Tibial nerve (tissue), 4 donors: Measurements from ENCODE around the gene SLC66A3. TPM values are rescaled to one million over a fixed set of nuclear protein-coding genes. Genes with fewer than 3 reads are reported as not detected.

Experiments used
- DNase-seq, 2 donors: peaks; one replicate each; pipeline ENCODE4 v3.0.0-alpha.2; 2019; ENCODE audit warnings: low spot score in 2 of 2
- H3K27ac ChIP-seq, 4 donors: fragments of 200-600 bp; sonication (generic) in 3 of 4; one replicate each; pipeline ENCODE4 v1.5.1; 2017 to 2019; ENCODE audit warnings: mild to moderate bottlenecking in 1 of 4
- H3K27me3 ChIP-seq, 2 donors: fragments of 200-600 bp; sonication (generic) in 1 of 2; one replicate each; pipeline versions ENCODE4 v1.5.1 to v1.6.0; 2017 to 2019
- H3K36me3 ChIP-seq, 3 donors: fragments of 200-600 bp; sonication (generic); one replicate each; pipeline ENCODE4 v1.5.1; 2018 to 2019
- H3K4me1 ChIP-seq, 4 donors: fragments of 200-600 bp; sonication (generic) in 3 of 4; one replicate each; pipeline ENCODE4 v1.5.1; 2017 to 2019
- H3K4me3 ChIP-seq, 4 donors: fragments of 200-600 bp; sonication (generic) in 3 of 4; one replicate each; pipeline ENCODE4 v1.5.1; 2017 to 2019; ENCODE audit warnings: mild to moderate bottlenecking in 1 of 4, moderate library complexity in 1 of 4
- H3K9me3 ChIP-seq, 4 donors: fragments of 200-600 bp; sonication (generic) in 3 of 4; one replicate each; pipeline ENCODE4 v1.5.1; 2017 to 2019
- EP300 ChIP-seq, 2 donors: sonication (generic); formaldehyde crosslinking; IDR thresholded peaks; one replicate each; pipeline ENCODE4 v1.6.1; 2017; ENCODE audit warnings: antibody characterized with exemption in 2 of 2, mild to moderate bottlenecking in 1 of 2
- POLR2A ChIP-seq, 2 donors: fragments of 450-650 bp; IDR thresholded peaks; one replicate each; pipeline ENCODE4 v1.6.1; 2017; ENCODE audit warnings: antibody characterized with exemption in 2 of 2, mild to moderate bottlenecking in 2 of 2, moderate library complexity in 2 of 2
- WGBS, 2 donors: methylation state at CpG; one replicate each; pipeline ENCODE4 v1.1.5; 2018; 5-methylcytosine and 5-hydroxymethylcytosine counted together
- total RNA-seq, 4 donors: library from RNA; depleted of rRNA; stranded (reverse); fragments of >200 nt; gene quantifications; one replicate each; pipeline ENCODE4 v1.1.0, GENCODE V29; 2016
- TF ChIP-seq, protein P1 (sequence below), 5 experiments: fragments of 200-600 bp in 3 of 5; fragments of 450-650 bp in 2 of 5; sonication (generic) in 3 of 5; IDR thresholded peaks; one replicate each; pipeline ENCODE4 v1.5.1; 2016 to 2019; ENCODE audit warnings: antibody characterized with exemption in 5 of 5, mild to moderate bottlenecking in 3 of 5, moderate library complexity in 2 of 5

Gene SLC66A3
- total RNA-seq, 4 donors from 2014 or later: 49.8 to 120 (median 112) TPM

DNA sequence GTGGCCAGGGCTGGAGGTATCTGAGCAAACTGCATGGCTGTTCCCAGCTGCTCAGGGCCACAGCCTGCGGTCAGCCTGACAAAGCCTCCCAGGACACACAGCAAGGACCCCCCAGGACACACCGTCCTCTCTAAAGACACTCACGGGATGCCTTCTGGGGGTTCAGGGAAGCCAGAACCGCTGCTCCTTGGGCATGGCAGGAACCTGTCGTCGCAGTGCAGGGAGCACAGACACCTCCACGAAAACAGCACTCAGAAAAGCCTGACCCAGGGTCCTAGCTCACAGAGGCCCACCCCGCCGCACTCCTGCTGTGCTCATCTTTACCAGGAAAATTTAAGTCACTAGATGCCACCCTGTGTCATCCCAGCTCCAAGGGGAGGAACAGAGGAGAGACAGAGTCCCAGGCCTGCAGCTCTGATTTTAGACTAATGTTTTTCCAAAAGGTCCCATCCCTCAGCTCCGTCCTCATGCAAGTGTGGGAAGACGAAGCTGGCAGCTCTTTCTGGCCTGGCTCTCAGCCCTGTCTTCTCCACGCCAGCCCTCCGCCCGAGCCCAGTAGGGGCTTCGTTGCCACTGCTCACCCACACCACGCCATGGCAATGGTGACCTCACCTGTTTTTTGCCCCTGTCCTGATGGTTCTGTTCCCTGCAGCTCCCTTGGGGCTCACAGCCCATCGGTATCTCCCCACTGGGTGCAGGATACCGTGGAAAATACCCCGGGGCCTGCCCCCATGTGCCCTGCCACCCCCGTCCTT is 23.9 kb upstream of the SLC66A3 start:
- H3K36me3 ChIP-seq: no peaks in the 10 kb centered on the region
- peaks cover 0 to 36% (median 17%) of the 10 kb centered on the region in 4 donors for H3K4me1 ChIP-seq
- 84 to 88% methylated on average over 20 of the region's 20 CpGs for WGBS, 2 donors
- no peak for DNase-seq
- TF ChIP-seq POLR2A (IDR thresholded peaks at IDR 0.05): no peak
- TF ChIP-seq, protein P1, sequence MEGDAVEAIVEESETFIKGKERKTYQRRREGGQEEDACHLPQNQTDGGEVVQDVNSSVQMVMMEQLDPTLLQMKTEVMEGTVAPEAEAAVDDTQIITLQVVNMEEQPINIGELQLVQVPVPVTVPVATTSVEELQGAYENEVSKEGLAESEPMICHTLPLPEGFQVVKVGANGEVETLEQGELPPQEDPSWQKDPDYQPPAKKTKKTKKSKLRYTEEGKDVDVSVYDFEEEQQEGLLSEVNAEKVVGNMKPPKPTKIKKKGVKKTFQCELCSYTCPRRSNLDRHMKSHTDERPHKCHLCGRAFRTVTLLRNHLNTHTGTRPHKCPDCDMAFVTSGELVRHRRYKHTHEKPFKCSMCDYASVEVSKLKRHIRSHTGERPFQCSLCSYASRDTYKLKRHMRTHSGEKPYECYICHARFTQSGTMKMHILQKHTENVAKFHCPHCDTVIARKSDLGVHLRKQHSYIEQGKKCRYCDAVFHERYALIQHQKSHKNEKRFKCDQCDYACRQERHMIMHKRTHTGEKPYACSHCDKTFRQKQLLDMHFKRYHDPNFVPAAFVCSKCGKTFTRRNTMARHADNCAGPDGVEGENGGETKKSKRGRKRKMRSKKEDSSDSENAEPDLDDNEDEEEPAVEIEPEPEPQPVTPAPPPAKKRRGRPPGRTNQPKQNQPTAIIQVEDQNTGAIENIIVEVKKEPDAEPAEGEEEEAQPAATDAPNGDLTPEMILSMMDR (IDR thresholded peaks at IDR 0.05): no peak
- TF ChIP-seq EP300 (IDR thresholded peaks at IDR 0.05): no peak
- H3K4me3 ChIP-seq: no peak overlapping the region
- H3K9me3 ChIP-seq: no peaks in the 10 kb centered on the region
- no peaks in the 10 kb centered on the region for H3K27me3 ChIP-seq
- no peak overlapping the region for H3K27ac ChIP-seq

DNA sequence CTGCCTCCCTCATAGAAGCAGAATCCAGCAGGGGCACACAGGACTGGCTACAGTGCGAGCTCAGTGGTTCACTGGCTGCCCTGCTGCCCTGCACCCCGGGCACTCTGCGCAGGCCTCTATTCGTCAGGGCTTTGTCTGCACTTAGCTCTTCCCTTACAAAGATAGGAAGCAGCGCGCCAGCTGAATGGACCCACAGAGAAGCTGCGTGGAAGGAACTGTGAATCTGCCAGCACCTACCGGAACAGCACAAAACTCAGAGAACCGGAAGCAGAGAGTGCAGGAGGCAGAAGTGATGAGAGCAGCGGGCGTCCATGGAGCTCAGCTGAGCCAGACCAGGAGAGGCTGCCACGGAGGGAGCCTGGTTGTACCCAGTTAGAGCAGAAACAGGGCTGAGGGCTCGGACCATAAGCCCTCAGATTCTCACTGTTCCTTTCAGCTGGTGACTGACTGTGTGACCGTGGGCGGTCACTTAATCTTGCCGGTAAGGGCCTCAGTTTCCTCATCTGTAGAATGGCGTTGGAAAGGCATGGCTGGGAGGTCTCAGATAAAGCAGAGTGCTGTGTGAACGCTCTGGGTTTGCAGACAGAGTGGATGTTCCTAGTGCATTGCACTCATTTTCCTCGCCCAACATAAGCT is 23.1 kb upstream of the SLC66A3 start:
- Histone ChIP-seq H3K4me1 (peaks cover 0 to 36% (median 17%) of the 10 kb centered on the region in 4 donors), H3K36me3 (no peaks in the 10 kb centered on the region), H3K27me3 (no peaks in the 10 kb centered on the region), H3K4me3 (peak overlapping the region in 2 of 4 donors; percentile 40 to 56), H3K9me3 (no peaks in the 10 kb centered on the region), H3K27ac (no peak overlapping the region)
- WGBS, 2 donors: 76 to 79% methylated on average over 19 of the region's 19 CpGs
- no peak for DNase-seq
- TF ChIP-seq POLR2A (IDR thresholded peaks at IDR 0.05) (no peak), EP300 (IDR thresholded peaks at IDR 0.05) (no peak)

DNA sequence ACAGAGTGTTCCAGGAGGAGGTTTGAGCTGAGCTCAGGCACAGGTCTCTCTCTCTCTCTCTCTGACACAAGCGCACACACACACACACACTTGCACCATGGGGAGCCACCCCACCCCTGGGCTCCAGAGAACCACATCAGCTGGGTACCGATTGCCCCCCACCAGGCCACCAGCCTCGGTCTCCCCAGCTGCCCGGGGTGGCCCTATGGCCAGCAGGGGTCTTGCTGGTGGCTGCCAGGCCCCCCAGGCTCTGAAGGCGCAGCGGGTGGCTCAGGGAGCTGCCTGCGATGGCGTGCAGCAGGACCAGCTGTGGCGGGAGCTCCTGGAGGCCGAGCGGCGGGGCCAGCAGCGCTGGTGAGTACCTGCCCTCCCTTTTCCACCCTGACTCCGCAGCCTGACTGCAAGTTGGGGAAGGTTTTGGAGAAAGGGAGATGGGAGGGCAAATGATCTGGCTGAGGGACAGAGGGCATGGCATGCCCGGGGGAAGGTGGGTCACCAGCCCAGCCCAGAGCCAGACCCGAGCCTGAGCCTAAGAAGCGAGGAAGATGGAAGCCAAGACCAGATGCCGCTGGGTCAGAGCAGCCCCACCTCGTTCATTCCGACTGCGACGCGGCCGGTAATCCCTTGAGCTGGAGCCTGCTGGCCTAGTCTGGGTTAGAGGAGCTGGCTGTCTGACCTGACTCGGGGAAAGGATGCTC is 21.9 kb upstream of the SLC66A3 start:
- peak overlapping the region; percentile 32 to 56 (median 37) for H3K4me3 ChIP-seq
- DNase-seq: no peak

DNA sequence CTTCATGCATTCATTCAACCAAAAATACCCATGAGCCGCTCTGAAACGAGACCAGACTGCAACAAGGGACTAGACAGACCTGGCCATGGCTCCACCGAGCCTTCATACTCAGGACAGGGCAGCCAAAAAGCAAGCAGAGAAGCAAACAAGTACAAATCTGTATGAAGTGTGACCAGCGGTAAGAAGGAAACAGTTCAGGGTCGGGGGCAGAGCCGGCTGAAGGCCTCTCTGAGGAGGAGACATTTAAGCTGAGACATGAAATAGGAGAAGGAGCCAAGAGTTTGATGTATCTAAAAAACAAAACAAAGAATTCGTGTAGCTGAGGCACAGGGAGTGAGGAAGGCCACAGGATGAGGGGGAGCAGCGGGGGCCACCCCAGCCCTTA is 21.3 kb upstream of the SLC66A3 start:
- Histone ChIP-seq H3K27ac (no peak overlapping the region), H3K4me1 (peaks cover 0 to 31% (median 17%) of the 10 kb centered on the region in 4 donors), H3K36me3 (no peaks in the 10 kb centered on the region), H3K4me3 (no peak overlapping the region), H3K9me3 (no peaks in the 10 kb centered on the region), H3K27me3 (no peaks in the 10 kb centered on the region)
- 66 to 74% methylated on average over 8 of the region's 8 CpGs for WGBS, 2 donors
- TF ChIP-seq, protein P1 (IDR thresholded peaks at IDR 0.05): no peak
- TF ChIP-seq EP300 (IDR thresholded peaks at IDR 0.05) (no peak), POLR2A (IDR thresholded peaks at IDR 0.05) (no peak)
- no peak for DNase-seq

More for the DNA sequence above, 21.9 kb upstream of the SLC66A3 start:
- WGBS, 2 donors: 21 to 26% methylated on average over 21 to 23 of the region's 25 CpGs
- Histone ChIP-seq H3K9me3 (no peaks in the 10 kb centered on the region), H3K27ac (peak overlapping the region in 1 of 4 donors; percentile 62), H3K36me3 (no peaks in the 10 kb centered on the region), H3K4me1 (peaks cover 0 to 36% (median 17%) of the 10 kb centered on the region in 4 donors), H3K27me3 (no peaks in the 10 kb centered on the region)
- TF ChIP-seq EP300 (IDR thresholded peaks at IDR 0.05) (no peak), POLR2A (IDR thresholded peaks at IDR 0.05) (no peak)
- TF ChIP-seq, protein P1 (IDR thresholded peaks at IDR 0.05): no peak

DNA sequence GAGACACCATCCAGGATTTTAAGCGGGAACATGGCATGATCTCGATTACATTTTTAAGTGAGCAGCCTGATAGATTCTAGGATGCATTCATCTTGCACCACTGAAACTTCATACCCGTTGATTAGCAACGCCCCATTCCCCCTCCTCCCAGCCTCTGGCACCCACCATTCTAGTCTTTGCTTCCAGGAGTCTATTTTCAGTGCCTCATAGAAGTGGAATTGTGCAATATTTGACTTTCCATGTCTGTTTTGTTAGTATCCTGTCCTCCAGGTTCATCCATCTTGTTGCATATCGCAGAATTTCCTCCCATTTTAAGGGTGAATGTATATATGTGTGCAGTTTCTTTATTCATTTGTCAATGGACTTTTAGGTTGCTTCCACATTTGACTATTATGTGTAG is 20.9 kb upstream of the SLC66A3 start:
- WGBS, 2 donors: 88 to 94% methylated on average over 5 of the region's 5 CpGs
- no peak for DNase-seq
- Histone ChIP-seq H3K4me3 (no peak overlapping the region), H3K27ac (no peak overlapping the region), H3K9me3 (no peaks in the 10 kb centered on the region), H3K27me3 (no peaks in the 10 kb centered on the region), H3K4me1 (peaks cover 0 to 31% (median 17%) of the 10 kb centered on the region in 4 donors), H3K36me3 (no peaks in the 10 kb centered on the region)
- TF ChIP-seq POLR2A (IDR thresholded peaks at IDR 0.05) (no peak), EP300 (IDR thresholded peaks at IDR 0.05) (no peak)
- TF ChIP-seq, protein P1 (IDR thresholded peaks at IDR 0.05): no peak
